Endometrium (tissue), 2 donors: ENCODE measurements around the gene NFIC.
"Not testable (repeated sequence)": the region's sequence is repeated elsewhere in the genome, so short reads cannot be mapped to it uniquely, and the experiment has no call there.

ENCODE experiments used
- FAIRE-seq: peaks from 2 replicates; lab custom pipeline; 2012; peaks lifted over from hg19 to GRCh38; lab: Jason Lieb, UNC
- donor health status: control.
- donor health status: control.

NFIC gene

GRCh38 chr19:3365836-3366752 is at the start of gene NFIC:
TSS of gene NFIC (plus strand) at chr19:3366583. CDS start at chr19:3366637, 54 bp downstream.
- no peak for FAIRE-seq

- no peak for FAIRE-seq
These were observed 49.6 kb upstream of the NFIC start for GRCh38 chr19:3316659-3317207.

- FAIRE-seq, result no peak
These were observed 46.6 kb upstream of the NFIC start for GRCh38 chr19:3319643-3320353.

GRCh38 chr19:3320354-3320670 is 46.1 kb upstream of the NFIC start:
- FAIRE-seq, result no peak

- no peak for FAIRE-seq
These were observed 45.5 kb upstream of the NFIC start for GRCh38 chr19:3320853-3321252.

GRCh38 chr19:3321696-3322095 is 44.7 kb upstream of the NFIC start:
- FAIRE-seq, result no peak

- no peak for FAIRE-seq
These were observed 44.0 kb upstream of the NFIC start for GRCh38 chr19:3322199-3322978.

- no peak for FAIRE-seq
These were observed 43.4 kb upstream of the NFIC start for GRCh38 chr19:3323026-3323425.

- FAIRE-seq, result no peak
These were observed 42.7 kb upstream of the NFIC start for GRCh38 chr19:3323658-3324057.

- FAIRE-seq, result no peak
These were observed 42.0 kb upstream of the NFIC start for GRCh38 chr19:3324405-3324856.

GRCh38 chr19:3325451-3325850 is 40.9 kb upstream of the NFIC start:
- FAIRE-seq, result no peak

GRCh38 chr19:3328743-3329142 is 37.6 kb upstream of the NFIC start:
- FAIRE-seq, result no peak

- FAIRE-seq, result no peak
These were observed 36.3 kb upstream of the NFIC start for GRCh38 chr19:3330047-3330446.

- not testable (repeated sequence) for FAIRE-seq
These were observed 34.2 kb upstream of the NFIC start for GRCh38 chr19:3332232-3332631.

GRCh38 chr19:3333020-3333583 is 33.3 kb upstream of the NFIC start:
- FAIRE-seq, result no peak

- no peak for FAIRE-seq
These were observed 32.7 kb upstream of the NFIC start for GRCh38 chr19:3333662-3334061.

- FAIRE-seq, result not testable (repeated sequence)
These were observed 31.5 kb upstream of the NFIC start for GRCh38 chr19:3334749-3335430.

GRCh38 chr19:3335431-3336350 is 30.7 kb upstream of the NFIC start:
- no peak for FAIRE-seq

- FAIRE-seq, result no peak
These were observed 30.1 kb upstream of the NFIC start for GRCh38 chr19:3336351-3336679.
